PC-9 (cell line): Measurements from ENCODE around the gene SOX4. TPM values are rescaled to one million over a fixed set of nuclear protein-coding genes. Genes with fewer than 3 reads are reported as not detected.
"Not testable (repeated sequence)": the region's sequence is repeated elsewhere in the genome, so short reads cannot be mapped to it uniquely, and the experiment has no call there.

ENCODE experiments used
- Bru-seq: library from RNA; stranded (reverse); fragments of 400-500 nt; gene quantifications from one replicate; lab custom pipeline; 2021; lab: Mats Ljungman, UMichigan
- BruChase-seq, 2 experiments: library from RNA; stranded (reverse); fragments of 400-500 nt; gene quantifications; one replicate each; lab custom pipeline; 2021; lab: Mats Ljungman, UMichigan
- BruUV-seq: library from RNA; stranded (reverse); fragments of 400-500 nt; replicated peaks from 2 replicates; lab custom pipeline; 2021; lab: Mats Ljungman, UMichigan
- CTCF ChIA-PET: fragments of 300-600 bp; sonication (Branson Sonifier 250); formaldehyde crosslinking; loops from one replicate; lab custom pipeline; 2022; ENCODE audit warnings: antibody characterized with exemption; lab: Charles Lee
- POLR2A ChIA-PET: fragments of 300-600 bp; sonication (Branson Sonifier 250); formaldehyde crosslinking; loops from one replicate; lab custom pipeline; 2022; ENCODE audit warnings: antibody characterized with exemption; ENCODE audit not compliant: unreplicated experiment; lab: Charles Lee
- DNase-seq, 2 experiments: peaks; one replicate each; pipeline versions ENCODE4 v3.0.0 to v3.0.0-alpha.2; 2015 to 2022; ENCODE audit warnings: mixed read lengths in 1 of 2
- H2AFZ ChIP-seq: fragments of 200-600 bp; sonication (generic); 2 replicates; pipeline ENCODE4 v1.8.1; 2017; ENCODE audit warnings: antibody characterized with exemption
- H3F3A ChIP-seq: fragments of 200-600 bp; sonication (generic); 2 replicates; pipeline ENCODE4 v1.8.1; 2017; ENCODE audit warnings: antibody characterized with exemption, mild to moderate bottlenecking, low read depth; ENCODE audit not compliant: insufficient read depth
- H3K27ac ChIP-seq: fragments of 200-600 bp; sonication (generic); 2 replicates; pipeline ENCODE4 v1.6.1; 2016; ENCODE audit warnings: mixed run types
- H3K27me3 ChIP-seq: fragments of 200-600 bp; sonication (generic); 2 replicates; pipeline ENCODE4 v1.6.1; 2016; ENCODE audit warnings: low read depth, mixed run types; ENCODE audit not compliant: insufficient read depth
- H3K36me3 ChIP-seq: fragments of 200-600 bp; sonication (generic); 2 replicates; pipeline ENCODE4 v1.6.1; 2016; ENCODE audit warnings: low read depth, mixed run types
- H3K4me1 ChIP-seq: fragments of 200-600 bp; sonication (generic); replicated peaks from 2 replicates; pipeline ENCODE4 v1.6.1; 2016; ENCODE audit warnings: mixed run types; ENCODE audit not compliant: insufficient read depth
- H3K4me2 ChIP-seq: fragments of 200-600 bp; sonication (generic); 2 replicates; pipeline ENCODE4 v1.6.1; 2017; ENCODE audit warnings: mixed run types
- H3K4me3 ChIP-seq: fragments of 200-600 bp; sonication (generic); 2 replicates; pipeline ENCODE4 v1.6.1; 2016; ENCODE audit warnings: mixed run types
- H3K79me2 ChIP-seq: fragments of 200-600 bp; sonication (generic); 2 replicates; pipeline ENCODE4 v1.6.1; 2017; ENCODE audit warnings: low read depth, mixed run types
- H3K9me2 ChIP-seq: fragments of 200-600 bp; sonication (generic); 2 replicates; pipeline ENCODE4 v1.8.1; 2017; ENCODE audit warnings: mild to moderate bottlenecking; ENCODE audit not compliant: insufficient read depth
- H3K9me3 ChIP-seq: fragments of 200-600 bp; sonication (generic); 2 replicates; pipeline ENCODE4 v1.8.1; 2016; ENCODE audit warnings: low read depth; ENCODE audit not compliant: insufficient read depth
- H4K20me1 ChIP-seq: fragments of 200-600 bp; sonication (generic); 2 replicates; pipeline ENCODE4 v1.8.1; 2017; ENCODE audit not compliant: insufficient read depth
- CTCF ChIP-seq: fragments of 200-600 bp; sonication (generic); conservative IDR thresholded peaks from 2 replicates; pipeline ENCODE4 v1.6.1; 2017; ENCODE audit warnings: mixed run types, antibody characterized with exemption, mild to moderate bottlenecking, moderate library complexity
- EZH2 ChIP-seq: fragments of 200-600 bp; sonication (generic); IDR thresholded peaks from 2 replicates; pipeline ENCODE4 v1.8.0; 2017; ENCODE audit warnings: antibody characterized with exemption, low read depth
- intact Hi-C: fragments of 100-400 bp; cut with micrococcal nuclease; formaldehyde crosslinking; loops from one replicate; pipeline ENCODE4 v1.10.0; 2022; ENCODE audit not compliant: unreplicated experiment
- long read RNA-seq: library from polyadenylated mRNA; stranded (forward); transcript quantifications from one replicate; pipeline ENCODE4 v2.0.0, GENCODE V29; 2022
- total RNA-seq: library from RNA; stranded (reverse); gene quantifications from 2 replicates; pipeline ENCODE4 v1.2.3, GENCODE V29; 2021

Gene SOX4
- total RNA-seq (32.8 and 36.1 TPM in 2 replicates), Bru-seq, nascent RNA (percentile 87 among the genes with signal in this experiment), BruChase-seq, experiment 1, labeled RNA remaining after a 2-hour chase (percentile 100 among the genes with signal in this experiment), BruChase-seq, experiment 2, labeled RNA remaining after a 6-hour chase (percentile 97 among the genes with signal in this experiment)
- long read RNA-seq, full-length matches to known transcripts: 122 of 122 reads
- long read RNA-seq, partial matches to known transcripts: 0 of 122 reads
- long read RNA-seq, other reads (novel, unspliced or antisense): 0 of 122 reads

- Histone ChIP-seq H3K9me3 (no peaks in the 10 kb centered on the region), H2AFZ (peak within 1 kb of the TSS; percentile 94), H3K27ac (peak within 1 kb of the TSS; percentile 73), H3K4me1 (peaks cover 15% of the 10 kb centered on the region), H3K9me2 (no peaks in the 10 kb centered on the region), H3K27me3 (no peaks in the 10 kb centered on the region), H3K36me3 (peaks cover 8% of the 10 kb centered on the region; the same call in 1 of the 2 replicates), H3K4me3 (peak within 1 kb of the TSS; percentile 98), H3K79me2 (peaks cover 36% of the 10 kb centered on the region), H3K4me2 (peak within 1 kb of the TSS; percentile 84), H3F3A (peaks cover 25% of the 10 kb centered on the region), H4K20me1 (no peaks in the 10 kb centered on the region)
- TF ChIP-seq CTCF (no peak), EZH2 (no peak)
- peak; percentile 90 to 91 for DNase-seq
- ChIA-PET POLR2A (interaction anchor here (0.5 to 0.9 kb wide), 23 partner anchors 8 to 1304 kb away, joined by 3 to 17 read pairs (median 4); no protein-coding TSS in a partner anchor), CTCF (interaction anchor here (0.5 to 0.7 kb wide), 5 partner anchors 139 to 367 kb away, joined by 3 to 14 read pairs (median 3); no protein-coding TSS in a partner anchor)
- BruUV-seq: TSS peak; percentile 15
- intact Hi-C loops: loop anchor here (1.0 to 10.0 kb wide), 6 partner anchors 209 to 1299 kb away; no protein-coding TSS in a partner anchor
Observed at GRCh38 chr6:21593412-21593926, at the start of gene SOX4. Gene SOX4 (plus strand): TSS chr6:21593751. CDS start chr6:21594535, 784 bp downstream.

- H3K27ac ChIP-seq, H3K9me2 ChIP-seq, H2AFZ ChIP-seq, DNase-seq, intact Hi-C loops, H3K4me3 ChIP-seq, H3K4me1 ChIP-seq, H3K4me2 ChIP-seq, H4K20me1 ChIP-seq, H3K79me2 ChIP-seq, H3K27me3 ChIP-seq, H3F3A ChIP-seq, H3K36me3 ChIP-seq, BruUV-seq, H3K9me3 ChIP-seq, POLR2A ChIA-PET, CTCF ChIA-PET: not testable (repeated sequence)
Observed at GRCh38 chr6:21552286-21552685, 41.3 kb upstream of the SOX4 start.

GRCh38 chr6:21554286-21554685 lies 39.3 kb upstream of the SOX4 start:
- H3K79me2 ChIP-seq: no peaks in the 10 kb centered on the region
- no peak overlapping the region for H3K4me2 ChIP-seq
- no peaks in the 10 kb centered on the region for H3K4me1 ChIP-seq
- no peaks in the 10 kb centered on the region for H3K9me2 ChIP-seq
- no peaks in the 10 kb centered on the region for H3F3A ChIP-seq
- no peaks in the 10 kb centered on the region for H4K20me1 ChIP-seq
- BruUV-seq: no TSS peak
- no peak for TF ChIP-seq EZH2
- TF ChIP-seq CTCF: no peak
- ChIA-PET POLR2A (no interaction called here), CTCF (no interaction called here)
- no peak overlapping the region for H2AFZ ChIP-seq
- 0 out of 2 replicates have a peak, but pooled peaks cover 2% of the 10 kb centered on the region for H3K9me3 ChIP-seq
- no peak overlapping the region for H3K27ac ChIP-seq
- H3K4me3 ChIP-seq: no peak overlapping the region
- DNase-seq: no peak
- no peaks in the 10 kb centered on the region for H3K36me3 ChIP-seq
- intact Hi-C loops: no loop called here
- H3K27me3 ChIP-seq: no peaks in the 10 kb centered on the region
